ENCODE results near the gene LIMD2.

LIMD2 gene

GRCh38 chr17:63685578-63685977 is 14.3 kb downstream of the LIMD2 start:
- DNase-seq (ENCODE audit: low read depth): no peak
- no peak overlapping the region for H3K4me3 ChIP-seq (ENCODE audit: low read depth, low read length)

DNA sequence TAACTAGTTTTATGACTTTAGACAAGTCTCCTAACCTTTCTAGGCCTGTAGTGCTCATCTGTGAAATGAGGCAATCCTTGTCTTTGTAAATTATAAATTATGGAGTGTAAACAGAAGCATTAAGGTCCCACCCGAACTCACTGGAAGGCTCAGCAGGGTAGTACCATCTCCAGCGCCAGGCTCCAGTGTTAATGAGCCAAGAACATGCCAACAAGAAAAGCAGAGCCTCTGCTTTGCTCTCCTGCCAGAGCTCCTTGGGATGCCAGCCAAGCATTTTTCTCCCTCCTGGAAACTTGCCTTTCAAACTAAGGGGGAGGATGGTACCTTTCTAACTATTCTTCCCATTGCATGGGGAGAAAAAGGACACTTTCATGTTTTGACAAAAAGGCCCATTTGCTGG is 14.9 kb downstream of the LIMD2 start:
- DNase-seq (ENCODE audit: low read depth): no peak
- no peak overlapping the region for H3K4me3 ChIP-seq (ENCODE audit: low read depth, low read length)

- no peak overlapping the region for H3K4me3 ChIP-seq (ENCODE audit: low read depth, low read length)
- no peak for DNase-seq (ENCODE audit: low read depth)
These were observed 16.9 kb downstream of the LIMD2 start for GRCh38 chr17:63682981-63683380.

GRCh38 chr17:63682441-63682840 is 17.5 kb downstream of the LIMD2 start:
- DNase-seq (ENCODE audit: low read depth): no peak
- no peak overlapping the region for H3K4me3 ChIP-seq (ENCODE audit: low read depth, low read length)

DNA sequence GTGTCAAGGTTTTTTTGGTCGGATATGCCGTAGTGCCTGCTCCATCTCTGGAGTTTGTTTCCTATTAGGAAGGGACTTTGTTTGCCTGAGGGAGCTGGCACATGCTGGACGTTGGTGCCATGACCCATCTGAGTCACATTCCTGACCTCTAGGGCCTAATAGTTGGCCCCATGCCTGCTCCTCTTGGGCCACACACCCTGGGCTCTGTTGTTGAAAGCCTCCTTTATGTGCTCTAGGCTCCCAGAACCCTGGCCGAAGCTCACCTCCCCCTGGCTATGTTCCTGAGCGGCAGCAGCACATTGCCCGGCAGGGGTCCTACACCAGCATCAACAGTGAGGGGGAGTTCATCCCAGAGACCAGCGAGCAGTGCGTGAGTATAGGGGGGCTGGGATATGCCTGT is 18.4 kb downstream of the LIMD2 start:
- DNase-seq (ENCODE audit: low read depth): no peak
- no peak overlapping the region for H3K4me3 ChIP-seq (ENCODE audit: low read depth, low read length)

DNA sequence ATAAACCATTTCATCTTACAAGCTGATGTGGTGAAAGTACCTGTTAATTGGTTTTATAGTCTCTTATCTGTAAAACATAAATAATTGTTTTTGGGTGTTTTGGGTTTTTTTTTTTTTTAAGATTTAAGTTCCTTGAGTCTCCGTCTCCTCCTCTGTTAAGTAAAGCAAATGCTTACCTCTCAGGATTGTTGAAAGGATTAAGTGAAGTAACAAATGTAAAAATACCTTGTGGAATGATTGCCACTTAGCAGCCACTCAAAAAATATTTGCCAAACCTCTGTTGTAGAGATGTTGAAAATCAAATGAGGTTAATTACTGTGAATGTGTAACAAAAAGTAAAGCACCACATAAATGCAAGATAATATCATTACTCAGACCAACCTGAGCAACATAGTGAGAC is 19.2 kb downstream of the LIMD2 start:
- H3K4me3 ChIP-seq (ENCODE audit: low read depth, low read length): no peak overlapping the region
- DNase-seq (ENCODE audit: low read depth): no peak

- no peak overlapping the region for H3K4me3 ChIP-seq (ENCODE audit: low read depth, low read length)
- no peak for DNase-seq (ENCODE audit: low read depth)
These were observed 20.7 kb downstream of the LIMD2 start for GRCh38 chr17:63679214-63679613.

DNA sequence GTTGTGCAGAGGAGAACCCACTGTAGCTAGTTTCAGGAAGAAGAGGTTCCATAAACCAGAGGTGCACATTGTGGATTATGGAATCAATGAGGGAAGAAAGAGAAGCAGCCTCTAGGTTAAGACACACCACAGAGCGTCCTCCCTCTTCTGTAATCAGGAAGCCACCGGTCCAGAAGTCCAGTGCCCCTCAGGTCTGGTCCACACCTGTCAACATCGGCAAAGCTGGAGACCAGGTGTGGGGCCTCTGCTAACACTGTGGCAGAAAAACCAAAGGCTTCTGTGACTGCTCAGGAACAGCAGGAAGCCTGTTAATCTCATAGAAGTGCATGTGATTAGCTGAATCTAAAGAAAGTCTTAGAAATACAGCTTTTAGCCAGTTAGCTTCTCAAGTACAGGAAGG is 23.3 kb downstream of the LIMD2 start:
- H3K4me3 ChIP-seq (ENCODE audit: low read depth, low read length): no peak overlapping the region
- no peak for DNase-seq (ENCODE audit: low read depth)

- DNase-seq (ENCODE audit: low read depth): peak; percentile 31
- no peak overlapping the region for H3K4me3 ChIP-seq (ENCODE audit: low read depth, low read length)
These were observed 24.0 kb downstream of the LIMD2 start for GRCh38 chr17:63675607-63676546.

- DNase-seq (ENCODE audit: low read depth): no peak
- H3K4me3 ChIP-seq (ENCODE audit: low read depth, low read length): no peak overlapping the region
These were observed 24.7 kb downstream of the LIMD2 start for GRCh38 chr17:63675231-63675606.

GRCh38 chr17:63672856-63673255 is 27.1 kb downstream of the LIMD2 start:
- DNase-seq (ENCODE audit: low read depth): no peak
- no peak overlapping the region for H3K4me3 ChIP-seq (ENCODE audit: low read depth, low read length)

DNA sequence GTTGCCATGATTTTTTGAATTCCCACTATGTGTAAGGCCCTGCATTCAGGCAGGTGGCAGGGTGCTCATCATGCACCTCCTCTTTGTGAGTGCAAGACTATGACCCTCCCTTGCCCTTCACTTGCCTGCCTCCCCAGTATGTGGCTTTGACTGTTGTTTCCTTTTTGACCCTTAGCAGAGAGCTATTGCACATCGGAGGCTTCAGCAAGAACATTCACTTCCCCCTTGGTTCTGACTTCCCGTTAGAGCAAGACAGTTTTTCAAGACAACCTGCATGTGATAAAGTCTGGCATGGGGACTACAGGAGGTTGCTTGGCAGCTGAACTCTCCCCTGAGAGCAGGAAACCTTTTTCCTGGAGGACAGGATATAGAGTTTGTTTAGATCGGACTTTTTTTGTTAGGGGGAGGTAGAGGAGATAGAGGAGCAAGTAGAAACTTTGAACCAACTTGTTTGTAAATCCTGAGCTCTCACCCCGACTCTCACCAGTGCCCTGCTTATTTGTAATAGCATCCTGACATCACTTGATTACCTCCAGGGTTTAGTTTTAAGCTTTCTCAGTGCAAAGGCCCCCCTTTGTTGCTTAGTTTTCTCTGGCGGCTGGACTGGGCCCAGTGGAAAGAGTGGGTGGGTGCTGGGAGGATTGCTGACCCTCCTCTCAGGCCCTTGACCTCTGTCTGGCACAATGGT is 34.3 kb downstream of the LIMD2 start:
- DNase-seq (ENCODE audit: low read depth): no peak
- H3K4me3 ChIP-seq (ENCODE audit: low read depth, low read length): no peak overlapping the region

DNA sequence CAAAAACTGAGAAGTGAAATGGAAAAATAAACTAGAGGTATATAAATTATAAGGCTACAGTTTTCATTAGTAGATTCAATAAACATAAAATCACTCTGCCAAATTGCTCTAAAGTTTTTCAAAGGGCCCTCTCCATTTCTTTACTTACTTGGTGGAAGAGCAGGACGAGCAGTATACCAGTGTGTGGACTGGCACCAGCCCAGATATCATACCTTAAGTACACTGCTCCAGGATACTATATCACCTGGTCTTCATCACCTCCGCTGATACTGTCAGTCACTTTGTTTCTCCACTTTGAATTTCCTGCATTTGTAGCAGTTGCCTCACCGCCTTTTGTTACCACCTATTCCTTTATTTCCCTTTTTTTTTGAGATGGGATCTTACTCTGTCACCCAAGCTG is 40.1 kb downstream of the LIMD2 start:
- no peak overlapping the region for H3K4me3 ChIP-seq (ENCODE audit: low read depth, low read length)
- no peak for DNase-seq (ENCODE audit: low read depth)

DNA sequence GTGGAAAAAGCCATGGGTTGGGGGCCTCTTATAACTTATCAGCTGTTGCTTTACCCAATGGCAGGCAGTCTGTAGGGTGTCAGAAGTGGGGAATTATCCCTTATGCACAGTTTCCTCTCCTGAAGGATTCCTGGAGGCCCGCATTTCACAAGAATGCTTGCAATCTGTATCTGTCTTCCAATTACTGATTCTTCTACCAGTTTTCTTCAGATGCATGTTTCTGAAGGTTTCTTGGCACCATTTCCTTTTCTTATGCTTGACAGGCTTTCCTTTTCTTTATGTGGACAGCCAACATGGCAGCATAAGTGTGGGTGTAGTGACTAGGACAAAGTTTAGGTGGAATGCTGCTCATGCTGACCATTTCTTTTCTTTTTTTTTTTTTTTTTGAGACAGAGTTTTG is 41.6 kb downstream of the LIMD2 start:
- no peak for DNase-seq (ENCODE audit: low read depth)
- no peak overlapping the region for H3K4me3 ChIP-seq (ENCODE audit: low read depth, low read length)

DNA sequence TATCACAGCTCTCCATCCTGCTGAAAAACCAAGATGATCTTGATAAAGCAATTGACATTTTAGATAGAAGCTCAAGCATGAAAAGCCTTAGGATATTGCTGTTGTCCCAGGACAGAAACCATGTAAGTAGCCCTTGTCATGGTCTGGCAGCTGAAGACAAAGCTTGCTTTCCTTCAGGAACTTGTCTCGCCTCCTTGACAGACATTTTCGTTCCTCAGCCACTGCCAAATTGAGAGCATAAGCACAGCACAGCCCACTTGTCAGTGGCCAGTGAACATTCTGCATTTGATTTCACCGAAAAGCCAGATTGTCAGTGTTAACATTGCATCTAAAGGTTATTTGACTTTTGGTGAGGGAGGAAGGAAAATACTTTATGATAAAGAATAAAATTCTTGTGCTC is 42.1 kb downstream of the LIMD2 start:
- no peak overlapping the region for H3K4me3 ChIP-seq (ENCODE audit: low read depth, low read length)
- DNase-seq (ENCODE audit: low read depth): no peak

- DNase-seq (ENCODE audit: low read depth): no peak
- no peak overlapping the region for H3K4me3 ChIP-seq (ENCODE audit: low read depth, low read length)
These were observed 46.9 kb downstream of the LIMD2 start for GRCh38 chr17:63653050-63653449.

GRCh38 chr17:63652106-63652505 is 47.8 kb downstream of the LIMD2 start:
- no peak overlapping the region for H3K4me3 ChIP-seq (ENCODE audit: low read depth, low read length)
- DNase-seq (ENCODE audit: low read depth): no peak

DNA sequence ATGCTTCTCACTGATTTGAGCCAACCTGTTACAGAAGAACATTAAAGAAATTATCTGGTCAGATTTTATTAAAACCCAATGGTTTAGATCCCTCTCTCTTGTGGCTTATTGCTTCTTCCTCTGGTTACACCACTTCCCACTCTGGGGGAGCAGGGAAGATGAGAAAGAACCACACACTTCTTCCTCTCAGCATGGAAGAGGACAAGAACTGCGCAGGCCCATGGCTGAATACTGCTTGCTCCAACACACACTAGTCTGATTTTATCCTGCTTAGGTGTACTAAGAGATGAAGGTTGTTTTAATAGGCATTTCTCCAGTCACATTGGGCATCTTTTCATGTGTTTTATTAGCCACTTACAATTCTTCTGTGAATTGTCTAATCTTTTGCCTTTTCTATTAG is 50.1 kb downstream of the LIMD2 start:
- no peak for DNase-seq (ENCODE audit: low read depth)
- no peak overlapping the region for H3K4me3 ChIP-seq (ENCODE audit: low read depth, low read length)

- DNase-seq (ENCODE audit: low read depth): no peak
- no peak overlapping the region for H3K4me3 ChIP-seq (ENCODE audit: low read depth, low read length)
These were observed 52.0 kb downstream of the LIMD2 start for GRCh38 chr17:63647936-63648335.

DNA sequence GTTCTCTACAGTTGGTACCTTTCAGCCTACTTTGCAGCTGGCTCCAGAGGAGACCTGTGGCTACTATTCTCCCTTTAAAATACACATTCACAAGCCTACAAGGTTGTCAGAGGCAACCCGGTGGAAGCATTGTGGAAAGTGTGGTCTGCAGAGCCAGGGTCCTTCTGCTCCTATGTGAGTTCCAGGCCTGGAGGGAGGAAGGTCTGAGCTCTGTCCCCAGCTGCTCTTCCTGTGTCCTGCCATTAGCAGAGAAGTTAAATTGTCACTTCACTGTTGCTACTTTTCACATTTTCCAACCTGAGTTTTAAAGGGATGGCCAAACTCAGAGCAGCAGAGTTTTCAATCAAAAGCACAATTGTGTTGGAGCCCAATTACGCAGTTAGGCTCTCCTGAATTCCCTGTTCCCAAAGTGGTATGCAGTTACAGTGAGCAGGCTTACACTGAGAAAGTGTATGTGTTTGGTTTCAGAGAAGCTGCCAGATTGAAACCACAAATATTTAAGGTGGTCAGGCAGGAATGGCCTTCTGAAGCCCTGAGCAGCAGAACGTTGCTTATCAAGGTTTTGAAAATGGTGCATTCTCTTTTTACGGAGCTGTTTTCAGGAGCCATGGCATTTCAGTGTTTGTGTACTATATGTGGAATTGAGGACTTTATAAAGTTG is 52.7 kb downstream of the LIMD2 start:
- no peak for DNase-seq (ENCODE audit: low read depth)
- H3K4me3 ChIP-seq (ENCODE audit: low read depth, low read length): no peak overlapping the region

GRCh38 chr17:63646488-63646806 is 53.5 kb downstream of the LIMD2 start:
- H3K4me3 ChIP-seq (ENCODE audit: low read depth, low read length): no peak overlapping the region
- DNase-seq (ENCODE audit: low read depth): no peak

Data from skeletal muscle cell (primary cell).